Neutrophil (primary cell): Measurements from ENCODE around the gene FAM200C.

ENCODE experiments used
- H3K27ac ChIP-seq: fragments of 200-600 bp; sonication (generic); 2 replicates; pipeline ENCODE4 v1.5.1; 2016; ENCODE audit warnings: mild to moderate bottlenecking, moderate library complexity
- H3K27me3 ChIP-seq: fragments of 200-600 bp; sonication (generic); 2 replicates; pipeline ENCODE4 v1.6.0; 2016; ENCODE audit warnings: mild to moderate bottlenecking
- H3K36me3 ChIP-seq: fragments of 200-600 bp; sonication (generic); 2 replicates; pipeline ENCODE4 v1.5.1; 2017
- H3K4me1 ChIP-seq, 2 experiments: fragments of 200-600 bp in 1 of 2; sonication (generic) in 1 of 2; 1 replicate in 1 of 2; 2 replicates in 1 of 2; pipeline versions ENCODE4 v1.5.1 to v1.6.1; 2013 to 2016; ENCODE audit warnings: low read depth in 1 of 2, low read length in 1 of 2, mild to moderate bottlenecking in 1 of 2, moderate library complexity in 1 of 2; ENCODE audit not compliant: control insufficient read depth in 1 of 2, insufficient read depth in 1 of 2
- H3K4me3 ChIP-seq, 2 experiments: fragments of 200-600 bp in 1 of 2; sonication (generic) in 1 of 2; 1 replicate in 1 of 2; 2 replicates in 1 of 2; pipeline ENCODE4 v1.5.1; 2013 to 2016; ENCODE audit warnings: low read depth in 1 of 2, low read length in 1 of 2, mild to moderate bottlenecking in 1 of 2, moderate library complexity in 1 of 2
- H3K9me3 ChIP-seq: fragments of 200-600 bp; sonication (generic); 2 replicates; pipeline ENCODE4 v1.5.1; 2016
- TF ChIP-seq, protein P1 (sequence below): fragments of 200-600 bp; sonication (generic); IDR thresholded peaks from 2 replicates; pipeline ENCODE4 v1.5.1; 2016; ENCODE audit warnings: antibody characterized with exemption

FAM200C gene

GRCh38 chr5:160367261-160367660, 32.6 kb downstream of the FAM200C start:
- Histone ChIP-seq H3K4me3 (no peak overlapping the region), H3K27me3 (peaks cover 52% of the 10 kb centered on the region), H3K27ac (no peak overlapping the region), H3K4me1 (peaks cover 10 to 13% of the 10 kb centered on the region in 2 experiments), H3K36me3 (no peaks in the 10 kb centered on the region), H3K9me3 (no peaks in the 10 kb centered on the region)
- TF ChIP-seq, protein P1, sequence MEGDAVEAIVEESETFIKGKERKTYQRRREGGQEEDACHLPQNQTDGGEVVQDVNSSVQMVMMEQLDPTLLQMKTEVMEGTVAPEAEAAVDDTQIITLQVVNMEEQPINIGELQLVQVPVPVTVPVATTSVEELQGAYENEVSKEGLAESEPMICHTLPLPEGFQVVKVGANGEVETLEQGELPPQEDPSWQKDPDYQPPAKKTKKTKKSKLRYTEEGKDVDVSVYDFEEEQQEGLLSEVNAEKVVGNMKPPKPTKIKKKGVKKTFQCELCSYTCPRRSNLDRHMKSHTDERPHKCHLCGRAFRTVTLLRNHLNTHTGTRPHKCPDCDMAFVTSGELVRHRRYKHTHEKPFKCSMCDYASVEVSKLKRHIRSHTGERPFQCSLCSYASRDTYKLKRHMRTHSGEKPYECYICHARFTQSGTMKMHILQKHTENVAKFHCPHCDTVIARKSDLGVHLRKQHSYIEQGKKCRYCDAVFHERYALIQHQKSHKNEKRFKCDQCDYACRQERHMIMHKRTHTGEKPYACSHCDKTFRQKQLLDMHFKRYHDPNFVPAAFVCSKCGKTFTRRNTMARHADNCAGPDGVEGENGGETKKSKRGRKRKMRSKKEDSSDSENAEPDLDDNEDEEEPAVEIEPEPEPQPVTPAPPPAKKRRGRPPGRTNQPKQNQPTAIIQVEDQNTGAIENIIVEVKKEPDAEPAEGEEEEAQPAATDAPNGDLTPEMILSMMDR = no peak

- H3K27ac ChIP-seq = no peak overlapping the region
- TF ChIP-seq, protein P1 = no peak
Measured at GRCh38 chr5:160366230-160366629, 33.6 kb downstream of the FAM200C start.

GRCh38 chr5:160363660-160364395, 36.0 kb downstream of the FAM200C start:
- H3K27me3 ChIP-seq = peaks cover 25% of the 10 kb centered on the region
- no peak overlapping the region for H3K27ac ChIP-seq
- no peaks in the 10 kb centered on the region for H3K4me1 ChIP-seq
- H3K36me3 ChIP-seq = no peaks in the 10 kb centered on the region
- H3K9me3 ChIP-seq = no peaks in the 10 kb centered on the region
- TF ChIP-seq, protein P1 = no peak
- H3K4me3 ChIP-seq = no peak overlapping the region

More at GRCh38 chr5:160366230-160366629, 33.6 kb downstream of the FAM200C start:
- Histone ChIP-seq H3K36me3 (no peaks in the 10 kb centered on the region), H3K27me3 (peaks cover 42% of the 10 kb centered on the region), H3K4me3 (no peak overlapping the region), H3K4me1 (peaks cover 10 to 13% of the 10 kb centered on the region in 2 experiments), H3K9me3 (no peaks in the 10 kb centered on the region)

DNA sequence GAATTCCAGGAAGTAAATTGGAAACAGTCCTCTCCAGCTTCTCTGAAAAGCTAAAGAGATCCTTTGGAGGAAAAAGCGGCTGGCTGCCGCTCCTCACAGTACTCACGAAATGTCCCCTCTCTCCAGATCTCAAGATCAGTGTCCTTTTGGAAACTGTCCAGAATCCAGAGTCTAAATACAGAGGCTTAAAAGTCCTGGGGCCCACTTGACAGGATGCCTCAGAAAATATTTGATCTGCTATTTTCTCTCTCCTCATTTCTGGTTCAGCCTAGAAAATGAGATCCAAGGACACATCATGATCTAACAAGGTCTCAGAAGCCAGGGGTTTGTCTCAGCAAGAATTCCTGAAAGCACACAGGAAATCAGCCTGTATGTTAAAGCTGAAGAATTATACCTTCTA, 36.6 kb downstream of the FAM200C start:
- Histone ChIP-seq H3K27ac (no peak overlapping the region), H3K4me3 (no peak overlapping the region), H3K27me3 (peaks cover 18% of the 10 kb centered on the region), H3K36me3 (no peaks in the 10 kb centered on the region), H3K9me3 (no peaks in the 10 kb centered on the region), H3K4me1 (no peaks in the 10 kb centered on the region)
- TF ChIP-seq, protein P1 = no peak

DNA sequence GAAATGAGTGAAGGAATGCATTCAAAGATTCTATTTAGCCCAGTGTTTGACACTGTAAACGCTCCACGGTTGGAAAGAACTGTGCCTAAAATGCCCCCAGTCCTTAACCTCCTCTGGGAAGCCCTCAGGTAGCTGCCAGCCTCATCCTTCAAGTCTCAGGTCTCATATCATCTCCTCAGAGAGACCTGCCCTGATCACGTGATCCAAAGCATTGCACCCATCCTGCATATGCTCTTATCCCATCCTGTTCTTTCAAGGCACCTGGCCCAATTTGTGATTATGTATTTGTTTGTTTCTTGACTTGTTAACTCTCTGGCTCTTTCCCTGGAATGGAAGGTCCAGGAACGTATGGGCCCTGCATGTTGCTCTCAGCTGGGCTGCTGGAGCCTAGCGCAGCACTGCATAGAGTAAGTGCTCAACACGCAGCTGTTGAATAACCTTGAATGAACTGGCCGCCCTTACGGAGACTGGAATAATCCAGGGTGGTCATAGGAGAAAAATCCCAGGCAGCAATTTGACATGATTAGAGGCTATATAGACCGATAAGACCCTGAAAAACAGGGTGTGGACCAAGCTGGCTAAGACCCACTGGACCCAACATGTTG, 38.1 kb downstream of the FAM200C start:
- H3K27me3 ChIP-seq = peaks cover 7% of the 10 kb centered on the region
- TF ChIP-seq, protein P1 = no peak
- no peaks in the 10 kb centered on the region for H3K9me3 ChIP-seq
- no peaks in the 10 kb centered on the region for H3K4me1 ChIP-seq
- H3K27ac ChIP-seq = no peak overlapping the region
- H3K4me3 ChIP-seq = no peak overlapping the region
- no peaks in the 10 kb centered on the region for H3K36me3 ChIP-seq
